ENCODE measurements around the gene ATXN7L1.

DNA sequence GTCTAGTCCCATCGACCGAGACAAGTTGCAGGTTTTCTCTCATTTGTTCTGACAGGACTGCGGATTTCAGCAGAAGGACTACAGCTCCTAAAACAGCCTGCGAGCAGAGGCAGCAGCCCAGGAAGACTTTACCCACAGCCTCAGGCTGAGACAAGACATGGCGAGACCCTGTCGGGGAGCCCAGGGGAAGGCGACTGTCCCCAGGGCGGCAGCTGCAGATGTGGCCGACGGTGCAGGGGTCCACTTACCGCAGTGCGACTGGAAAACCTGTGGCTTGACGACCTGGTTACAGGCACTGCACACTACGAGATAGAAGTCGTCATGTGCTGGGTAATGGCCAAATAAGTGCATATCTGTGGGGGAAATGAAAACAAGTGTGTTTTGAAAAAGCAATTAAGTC is 88.0 kb downstream of the ATXN7L1 start:
- TF ChIP-seq ZNF274 (IDR thresholded peaks at IDR 0.05; ENCODE audit: low read depth, low read length) (no peak), YY1 (IDR thresholded peaks at IDR 0.05; ENCODE audit: insufficient read depth, insufficient read length) (no peak), SUZ12 (IDR thresholded peaks at IDR 0.05; ENCODE audit: extremely low read depth, insufficient read depth, insufficient read length) (no peak)
